ENCODE measurements around the gene C5orf34.
"Not testable (repeated sequence)": the region's sequence is repeated elsewhere in the genome, so short reads cannot be mapped to it uniquely, and the experiment has no call there.

The C5orf34 gene

DNA sequence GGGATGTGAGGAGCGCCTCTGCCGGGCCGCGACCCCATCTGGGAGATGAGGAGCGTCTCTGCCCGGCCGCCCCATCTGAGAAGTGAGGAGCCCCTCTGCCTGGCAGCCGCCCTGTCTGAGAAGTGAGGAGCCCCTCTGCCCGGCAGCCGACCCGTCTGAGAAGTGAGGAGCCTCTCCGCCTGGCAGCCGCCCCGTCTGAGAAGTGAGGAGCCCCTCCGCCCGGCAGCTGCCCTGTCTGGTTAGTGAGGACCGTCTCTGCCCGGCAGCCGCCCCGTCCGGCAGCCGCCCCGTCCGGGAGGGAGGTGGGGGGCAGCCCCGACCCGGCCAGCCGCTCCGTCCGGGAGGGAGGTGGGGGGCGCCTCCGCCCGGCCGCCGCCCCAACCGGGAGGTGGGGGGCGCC lies 3.9 kb downstream of the C5orf34 start:
- DNase-seq: not testable (repeated sequence)

DNA sequence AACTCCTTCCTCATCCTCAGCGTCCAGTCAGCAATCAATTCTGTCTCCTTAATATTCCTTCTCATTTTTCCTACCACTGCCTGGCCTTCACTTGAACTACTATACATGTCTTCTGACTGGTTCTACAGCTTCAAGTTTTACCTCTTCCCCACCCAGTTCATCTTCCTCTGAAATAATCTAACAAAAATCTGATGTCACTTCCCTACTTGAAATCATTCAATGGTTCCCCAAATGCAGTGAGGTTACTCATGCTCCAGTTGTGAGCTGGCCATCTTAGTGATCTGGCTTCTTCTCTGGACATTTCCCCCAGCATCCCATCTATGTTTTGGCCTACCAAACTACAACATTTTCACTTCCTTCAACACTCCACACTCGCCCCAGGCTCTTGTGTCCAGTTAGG lies 16.4 kb downstream of the C5orf34 start:
- no peak for DNase-seq

DNA sequence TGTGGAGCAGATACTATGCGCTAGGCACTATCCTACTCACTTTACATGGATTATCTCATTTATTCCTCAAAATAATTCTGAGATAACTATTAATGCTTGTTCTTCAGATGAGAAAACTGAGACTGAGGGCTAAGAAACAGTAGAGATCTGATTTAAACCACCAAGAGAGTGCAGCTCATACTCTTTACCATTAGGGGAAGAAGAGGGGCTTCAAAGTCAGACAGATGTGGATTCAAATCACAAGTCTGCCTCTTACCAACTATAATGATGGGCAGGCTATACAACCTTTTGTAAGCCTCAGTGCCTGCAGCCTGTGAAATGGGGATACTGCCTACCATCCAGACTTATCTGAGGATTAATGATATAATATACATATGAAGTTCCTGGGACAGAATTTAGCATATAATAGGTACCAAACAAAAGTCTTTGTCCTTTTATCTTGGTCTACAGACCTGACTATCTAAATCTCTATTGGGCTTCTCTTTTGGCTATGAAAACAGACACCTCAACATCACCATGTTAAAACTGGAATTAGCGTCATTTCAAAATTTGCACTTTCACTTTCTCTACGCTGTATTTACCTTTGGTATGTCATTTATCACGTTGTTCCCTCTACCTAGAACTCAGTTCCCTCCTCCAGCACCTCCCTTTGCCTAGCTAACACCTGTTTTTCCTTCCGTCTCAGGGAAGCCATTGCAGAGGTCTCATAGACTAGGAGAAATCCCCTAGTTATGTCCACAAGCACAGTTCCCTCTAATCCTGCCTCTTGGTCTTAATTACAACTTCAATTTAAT lies 17.4 kb downstream of the C5orf34 start:
- no peak for DNase-seq

DNA sequence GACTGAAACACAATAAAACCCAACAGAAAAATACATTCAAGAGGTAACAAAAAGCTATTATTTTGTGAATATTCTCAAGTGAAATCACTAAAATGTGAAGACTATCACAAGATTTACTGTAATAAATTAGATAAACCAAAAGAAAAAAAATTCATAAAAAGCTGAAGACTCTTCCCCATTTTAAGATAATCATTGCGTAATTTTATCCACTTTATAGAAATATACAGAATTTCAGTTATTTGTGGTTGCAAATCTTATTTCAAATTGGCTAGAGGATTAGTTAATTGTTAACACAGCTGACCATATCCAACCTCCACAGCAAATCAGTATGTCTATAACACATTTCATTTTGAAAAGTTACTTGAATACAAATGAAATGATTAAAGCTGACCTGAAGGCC lies 23.6 kb downstream of the C5orf34 start:
- no peak for DNase-seq

DNA sequence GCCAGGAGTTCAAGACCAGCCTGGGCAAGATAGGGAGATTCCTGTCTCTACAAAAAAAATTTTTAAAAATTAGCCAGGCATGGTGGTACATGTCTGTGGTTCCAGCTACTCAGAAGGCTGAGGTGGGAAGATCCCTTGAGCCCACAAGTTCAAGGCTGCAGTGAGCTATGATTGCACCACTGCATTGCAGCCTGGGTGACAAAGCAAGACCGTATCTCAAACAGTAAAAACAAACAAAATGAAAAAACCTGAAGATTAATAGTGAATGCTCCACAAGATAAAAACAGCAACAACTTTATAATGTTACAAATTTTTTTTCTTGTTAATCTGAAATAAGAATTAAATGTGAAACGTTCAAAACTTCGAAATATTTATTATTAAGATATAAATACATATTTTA lies 28.6 kb downstream of the C5orf34 start:
- no peak for DNase-seq

DNA sequence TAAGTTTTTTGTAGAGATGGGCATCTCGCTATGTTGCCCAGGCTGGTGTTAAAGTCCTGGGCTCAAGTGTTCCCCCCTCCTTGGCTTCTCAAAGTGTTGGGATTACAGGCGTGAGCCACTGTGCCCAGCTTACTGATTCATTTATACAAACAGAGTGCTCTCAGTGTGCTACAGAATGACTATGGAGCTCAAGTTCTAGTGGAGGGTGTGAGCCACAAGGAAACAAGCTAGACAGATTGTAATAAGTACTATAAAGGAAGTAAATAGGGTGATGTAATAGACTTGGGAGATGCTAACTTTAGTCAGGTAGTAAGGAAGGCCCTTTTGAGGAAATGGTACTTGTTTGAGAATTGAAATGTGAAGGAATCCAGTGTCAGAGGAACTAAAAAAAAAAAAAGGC lies 29.5 kb downstream of the C5orf34 start:
- DNase-seq: no peak

DNA sequence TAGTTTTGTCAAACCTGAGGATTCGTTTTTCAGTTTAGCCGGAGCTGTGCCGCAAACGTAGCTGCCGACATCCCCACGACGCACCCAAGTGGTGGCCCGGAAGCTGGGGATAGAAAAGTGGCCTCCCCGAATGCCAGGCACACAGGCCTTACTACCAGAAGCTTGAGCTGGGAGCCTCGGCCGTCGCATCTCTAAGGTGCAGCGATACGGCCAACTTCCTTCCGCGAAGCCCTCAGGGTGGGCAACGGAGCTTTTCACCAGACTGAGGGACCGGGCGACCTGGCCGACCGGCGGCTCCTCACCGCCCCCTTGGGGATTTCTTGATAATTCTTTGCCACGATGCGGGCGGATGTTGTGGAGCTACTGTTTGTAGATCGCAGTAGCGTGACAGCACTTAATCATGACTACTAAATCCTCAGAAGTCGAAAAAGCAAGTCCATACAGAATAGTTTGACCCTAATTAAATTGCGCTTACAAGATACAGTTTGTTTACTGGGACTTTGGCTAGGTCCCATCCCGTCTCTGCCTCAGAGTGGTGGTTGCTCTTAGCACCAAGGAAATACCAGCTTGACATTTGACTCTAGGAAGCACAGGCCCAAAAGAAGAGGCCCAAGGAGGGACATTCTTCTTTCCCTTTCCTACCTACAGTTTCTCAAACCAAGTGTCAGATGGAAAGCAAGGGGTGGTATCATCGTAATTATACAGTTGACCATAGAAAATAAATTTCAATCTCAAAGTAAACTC lies 30.7 kb downstream of the C5orf34 start:
- peak; percentile 78 to 80 for DNase-seq

DNA sequence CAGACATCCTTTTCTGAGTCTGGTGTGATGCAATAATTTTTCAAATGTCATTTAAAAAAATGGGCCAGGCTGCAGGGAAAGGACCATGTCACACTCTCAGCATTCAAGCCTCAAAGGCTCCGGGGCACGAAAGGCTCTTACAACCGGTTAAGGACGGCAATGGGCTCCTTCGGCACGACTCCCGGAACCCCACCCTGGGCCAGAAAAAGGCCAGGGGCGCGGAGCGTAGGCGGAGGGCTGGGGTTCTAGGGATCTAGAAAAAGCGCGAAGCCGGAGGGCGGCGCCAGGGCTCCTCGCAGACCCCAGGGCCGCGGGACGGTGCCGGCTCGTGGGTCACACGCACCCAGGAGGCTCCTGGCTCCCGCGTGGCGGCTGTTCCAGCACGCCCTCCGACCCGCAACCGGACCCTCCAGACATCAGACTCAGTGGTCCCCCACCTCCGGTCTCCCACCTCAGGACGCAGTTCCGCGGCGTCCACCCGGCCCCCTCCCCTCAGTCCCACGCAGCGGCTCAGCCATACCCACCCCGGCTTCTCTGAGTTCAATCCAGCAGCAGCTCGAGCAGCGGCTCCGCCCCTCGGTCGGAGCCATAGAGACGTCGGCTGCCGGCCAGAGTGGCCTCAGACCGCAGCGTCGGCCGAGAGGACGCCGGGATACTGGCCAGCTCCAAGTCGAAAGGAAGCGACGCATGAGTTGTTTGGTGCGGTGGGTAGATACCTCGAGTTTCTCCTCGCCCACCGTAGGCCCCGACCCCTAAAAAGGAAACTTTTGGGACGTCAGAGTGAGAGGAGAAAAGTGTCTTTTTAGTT lies 31.4 kb downstream of the C5orf34 start, which contains the start of gene TMEM267:
Gene TMEM267 (minus strand): TSS at position 568 of the 808 bp plus-strand sequence. CDS start 29,896 bp downstream, outside the sequence.
- peak; percentile 72 to 76 for DNase-seq

DNA sequence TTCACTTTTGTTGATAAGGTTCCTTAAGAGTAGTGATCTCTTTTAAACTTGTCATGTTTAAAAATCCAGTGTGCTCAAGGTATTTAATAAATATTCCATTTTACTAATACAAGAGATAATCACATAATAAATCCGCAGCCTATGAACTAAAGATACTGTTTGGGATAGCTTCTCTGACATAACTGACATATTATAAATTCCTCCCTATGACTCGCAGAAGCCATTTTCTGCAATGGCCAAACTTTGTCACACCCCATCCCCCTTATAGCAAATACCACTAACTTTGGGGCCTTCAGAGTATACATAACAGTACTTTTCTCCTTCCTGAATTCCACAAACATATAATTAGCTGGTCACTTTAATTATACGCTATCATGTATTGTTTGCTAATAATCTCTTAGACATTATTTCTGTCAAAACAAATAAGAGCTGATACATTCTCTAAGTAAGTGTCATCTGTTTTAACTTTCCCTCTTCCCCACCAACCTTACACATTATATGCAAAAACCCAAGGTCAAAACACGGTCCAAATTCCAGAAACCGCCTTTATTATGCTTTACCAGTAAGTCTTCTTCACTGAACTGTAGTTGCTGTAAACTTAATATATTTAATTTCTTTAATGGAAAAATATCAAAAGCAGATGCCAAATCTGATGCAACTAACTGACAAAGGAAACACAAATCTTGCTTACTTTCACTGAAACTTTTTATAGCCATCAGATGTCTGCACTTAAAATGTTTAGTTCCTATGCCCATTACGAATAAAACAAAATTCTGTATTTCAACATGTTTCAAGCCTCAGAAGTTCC lies 32.3 kb downstream of the C5orf34 start:
- peak in 1 of 2 donors; percentile 6 for DNase-seq

DNA sequence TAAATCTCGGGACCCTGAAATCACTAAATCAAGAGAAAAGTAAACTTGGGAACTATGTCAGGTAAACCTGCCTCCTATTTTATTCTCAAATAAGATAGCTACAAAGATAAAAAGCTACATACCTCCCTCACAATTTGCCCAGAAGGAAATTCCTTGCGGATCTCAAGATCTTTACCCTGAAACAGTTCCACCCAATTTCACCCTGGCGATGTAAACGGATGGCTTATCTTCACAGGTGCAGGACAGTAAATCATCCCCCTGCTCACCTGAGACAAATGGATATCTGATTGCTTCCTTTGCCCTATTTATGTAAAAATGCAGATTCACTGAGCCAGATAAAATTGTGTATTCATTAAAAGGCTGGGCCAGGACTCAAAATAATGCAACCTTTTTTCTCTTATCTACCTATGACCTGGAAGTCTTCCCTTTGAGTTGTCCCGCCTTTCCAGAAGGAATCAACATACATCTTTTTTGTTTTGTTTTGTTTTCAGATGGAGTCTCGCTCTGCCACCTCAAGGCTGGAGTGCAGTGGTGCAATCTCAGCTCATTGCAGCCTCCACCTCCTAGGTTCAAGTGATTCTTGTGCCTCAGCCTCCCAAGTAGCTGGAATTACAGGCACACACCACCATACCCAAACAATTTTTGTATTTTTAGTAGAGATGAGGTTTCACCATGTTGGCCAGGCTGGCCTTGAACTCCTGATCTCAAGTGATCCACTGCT lies 45.1 kb downstream of the C5orf34 start:
- DNase-seq: no peak

DNA sequence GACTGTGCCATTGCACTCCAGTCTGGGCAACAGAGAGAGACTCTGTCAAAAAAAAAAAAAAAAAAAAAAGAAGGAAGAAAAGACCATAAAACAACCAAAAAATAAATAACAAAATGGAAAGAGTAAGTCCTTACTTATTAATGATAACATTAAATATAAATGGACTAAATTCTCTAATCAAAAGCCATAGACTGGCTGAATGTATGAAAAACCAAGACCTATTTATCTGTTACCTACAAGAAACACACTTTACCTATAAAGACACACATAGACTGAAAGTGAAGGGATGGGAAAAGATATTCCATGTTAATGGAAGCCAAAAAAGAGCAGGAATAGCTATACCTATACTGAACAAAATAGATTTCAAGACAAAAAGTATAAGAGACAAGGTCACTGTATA lies 47.8 kb downstream of the C5orf34 start:
- DNase-seq: no peak

DNA sequence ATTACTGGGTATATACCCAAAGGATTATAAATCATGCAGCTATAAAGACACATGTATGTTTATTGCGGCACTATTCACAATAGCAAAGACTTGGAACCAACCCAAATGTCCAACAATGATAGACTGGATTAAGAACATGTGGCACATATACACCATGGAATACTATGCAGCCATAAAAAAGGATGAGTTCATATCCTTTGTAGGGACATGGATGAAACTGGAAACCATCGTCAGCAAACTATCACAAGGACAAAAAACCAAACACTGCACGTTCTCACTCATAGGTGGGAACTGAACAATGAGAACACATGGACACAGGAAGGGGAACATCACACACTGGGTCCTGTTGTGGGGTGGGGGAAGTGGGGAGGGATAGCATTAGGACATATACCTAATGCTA lies 49.5 kb downstream of the C5orf34 start:
- DNase-seq: not testable (repeated sequence)

DNA sequence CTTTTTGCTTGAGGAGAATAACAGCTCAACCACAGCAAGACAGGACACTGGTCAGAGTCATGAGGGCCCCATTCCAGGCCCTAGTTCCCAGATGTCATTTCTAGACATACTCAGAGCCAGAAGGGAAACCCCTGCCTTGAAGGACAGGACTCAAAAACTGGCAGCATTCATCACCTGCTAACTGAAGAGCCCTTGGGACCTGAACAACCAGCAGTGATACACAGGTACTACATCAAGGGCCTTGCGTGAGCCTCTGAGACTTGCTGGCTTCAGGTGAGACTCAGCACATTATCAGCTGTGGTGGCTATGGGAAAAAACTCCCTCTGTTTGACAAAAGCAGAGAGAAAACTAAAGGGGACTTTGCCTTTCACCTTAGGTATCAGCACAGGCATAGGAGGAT lies 53.9 kb downstream of the C5orf34 start:
- no peak for DNase-seq

DNA sequence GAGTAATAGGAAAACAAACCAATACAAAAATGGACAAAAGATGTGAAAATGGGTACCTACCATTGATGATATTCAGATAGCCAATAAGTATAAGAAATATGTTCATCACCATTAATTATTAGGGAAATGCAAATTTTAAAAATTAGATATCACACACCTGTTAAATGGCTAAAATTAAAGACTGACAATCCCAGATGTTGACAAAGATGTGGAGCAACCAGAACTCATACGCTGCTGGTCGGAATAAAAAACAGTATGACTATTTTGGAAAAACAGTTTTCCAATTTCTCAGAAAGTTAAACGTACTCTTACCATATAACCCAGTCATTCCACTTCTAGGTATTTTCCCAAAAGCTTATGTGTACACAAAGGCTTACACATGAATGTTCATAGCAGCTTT lies 58.4 kb downstream of the C5orf34 start:
- DNase-seq: no peak

DNA sequence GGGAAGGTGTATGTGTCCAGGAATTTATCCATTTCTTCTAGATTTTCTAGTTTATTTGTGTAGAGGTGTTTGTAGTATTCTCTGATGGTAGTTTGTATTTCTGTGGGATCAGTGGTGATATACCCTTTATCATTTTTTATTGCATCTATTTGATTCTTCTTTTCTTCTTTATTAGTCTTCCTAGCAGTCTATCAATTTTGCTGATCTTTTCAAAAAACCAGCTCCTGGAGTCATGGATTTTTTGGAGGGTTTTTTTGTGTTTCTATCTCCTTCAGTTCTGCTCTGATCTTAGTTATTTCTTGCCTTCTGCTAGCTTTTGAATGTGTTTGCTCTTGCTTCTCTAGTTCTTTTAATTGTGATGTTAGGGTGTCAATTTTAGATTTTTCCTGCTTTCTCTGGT lies 73.4 kb downstream of the C5orf34 start:
- not testable (repeated sequence) for DNase-seq

DNA sequence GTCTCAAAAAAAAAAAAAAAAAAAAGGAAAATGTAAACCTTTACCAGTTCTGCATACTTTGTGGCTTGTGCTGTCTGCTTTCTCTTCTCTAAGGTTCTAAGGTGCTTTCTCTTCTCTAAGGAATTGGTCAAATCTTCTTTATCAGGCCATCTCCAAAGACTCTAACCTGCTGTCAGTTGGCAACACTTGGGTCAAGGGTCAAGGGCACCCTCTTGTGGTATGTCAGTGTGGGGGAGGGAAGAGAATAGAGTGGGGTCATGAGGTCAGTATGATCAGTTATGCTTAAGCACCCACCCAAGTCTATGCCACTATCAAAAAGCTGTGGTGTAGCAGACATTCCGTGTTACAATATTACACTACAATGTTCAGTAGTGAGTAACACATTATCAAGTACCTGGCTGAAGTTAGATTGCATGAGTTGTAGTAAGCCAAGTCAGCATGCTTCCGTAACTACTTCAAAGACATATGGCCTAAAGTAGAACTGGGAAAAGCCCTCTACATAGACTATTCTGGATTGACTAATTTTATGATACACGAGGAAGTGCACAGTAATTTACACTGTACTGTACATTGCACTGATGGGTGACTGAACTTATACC lies 77.8 kb downstream of the C5orf34 start:
- no peak for DNase-seq

Measured in stimulated activated CD4-positive, alpha-beta T cell treated with anti-CD3 and anti-CD28 coated beads, Interleukin-2, amount 100 ng/mL, for 48 hours (primary cell).